K562 (cell line): Measurements from ENCODE around the gene WIF1.

Experiments
- CEBPB ChIP-seq: fragments of 450-650 bp; IDR thresholded peaks from 2 replicates; pipeline ENCODE4 v1.6.1; 2016; ENCODE audit warnings: missing genetic modification characterization, missing compliant biosample characterization
- HCFC1 ChIP-seq: IDR thresholded peaks from 2 replicates; pipeline ENCODE4 v1.6.1; 2012; ENCODE audit warnings: low read depth, low read length, improper control_type of control experiment
- HNRNPLL ChIP-seq: fragments of 200-400 bp; formaldehyde crosslinking; IDR thresholded peaks from 2 replicates; pipeline ENCODE4 v1.6.1; 2017; ENCODE audit warnings: low read length, low read depth, mild to moderate bottlenecking; ENCODE audit not compliant: poor library complexity, severe bottlenecking
- NR2C1 ChIP-seq, 2 experiments: fragments of 450-650 bp; IDR thresholded peaks; 2 replicates each; pipeline ENCODE4 v1.6.1; 2017; ENCODE audit warnings: mild to moderate bottlenecking in 2 of 2, antibody characterized with exemption in 1 of 2, inconsistent platforms in 1 of 2, missing compliant biosample characterization in 1 of 2, missing genetic modification characterization in 1 of 2
- POLR2A ChIP-seq: fragments of 450-650 bp; conservative IDR thresholded peaks from 2 replicates; pipeline ENCODE4 v1.6.1; 2016
- STAG1 ChIP-seq: sonication (generic); formaldehyde crosslinking; IDR thresholded peaks from 2 replicates; pipeline ENCODE4 v1.5.0; 2020; ENCODE audit warnings: missing genetic modification reagents, borderline replicate concordance
- TEAD4 ChIP-seq, 2 experiments: sonication (generic) in 1 of 2; formaldehyde crosslinking in 1 of 2; IDR thresholded peaks; 2 replicates each; pipeline versions ENCODE4 v1.6.1 to v1.8.0; 2012 to 2022; ENCODE audit warnings: borderline replicate concordance in 1 of 2, inconsistent platforms in 1 of 2, low read length in 1 of 2, mild to moderate bottlenecking in 1 of 2, missing genetic modification reagents in 1 of 2
- ZNF217 ChIP-seq: sonication (generic); formaldehyde crosslinking; IDR thresholded peaks from 2 replicates; pipeline ENCODE4 v1.8.0; 2022; ENCODE audit warnings: mild to moderate bottlenecking, missing genetic modification reagents
- TF ChIP-seq, protein P1 (sequence below): sonication (generic); formaldehyde crosslinking; IDR thresholded peaks from 2 replicates; pipeline ENCODE4 v1.5.0; 2020; ENCODE audit warnings: missing genetic modification reagents
- TF ChIP-seq, protein P2 (sequence below), 3 experiments: IDR thresholded peaks in 2 of 3; conservative IDR thresholded peaks in 1 of 3; 2 replicates each; pipeline ENCODE4 v1.5.1; 2011 to 2012; ENCODE audit warnings: low read length in 3 of 3, mild to moderate bottlenecking in 3 of 3, control low read depth in 2 of 3, improper control_type of control experiment in 1 of 3, inconsistent platforms in 1 of 3, low read depth in 1 of 3, mixed read lengths in 1 of 3, moderate library complexity in 1 of 3; ENCODE audit not compliant: insufficient read depth in 2 of 3
- TF ChIP-seq, protein P3 (sequence below): fragments of 250-450 bp; sonication (Bioruptor Pico); IDR thresholded peaks from 2 replicates; pipeline ENCODE4 v1.4.0; 2020

DNA sequence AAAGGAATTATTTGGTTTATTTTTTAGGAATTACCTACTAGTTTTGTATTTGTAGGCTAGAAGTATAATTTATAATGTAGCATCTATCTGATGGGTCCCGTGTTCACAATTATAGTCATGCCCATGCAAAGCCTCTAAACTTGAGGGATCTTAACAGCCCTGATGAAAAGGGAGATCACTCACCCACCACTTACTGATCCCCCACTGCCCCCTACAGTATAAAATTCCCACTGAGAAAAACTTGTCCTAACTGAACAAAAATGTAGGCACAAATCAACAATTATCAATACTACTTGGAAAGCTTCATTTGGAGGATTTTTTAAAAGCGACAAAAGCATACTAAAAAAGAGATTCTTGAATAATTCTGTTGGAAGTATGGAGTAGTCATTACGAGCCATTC is 21.0 kb downstream of the WIF1 start:
- no peak for TF ChIP-seq ZNF217 (CRISPR knock-in tag)
- TF ChIP-seq, protein P1, sequence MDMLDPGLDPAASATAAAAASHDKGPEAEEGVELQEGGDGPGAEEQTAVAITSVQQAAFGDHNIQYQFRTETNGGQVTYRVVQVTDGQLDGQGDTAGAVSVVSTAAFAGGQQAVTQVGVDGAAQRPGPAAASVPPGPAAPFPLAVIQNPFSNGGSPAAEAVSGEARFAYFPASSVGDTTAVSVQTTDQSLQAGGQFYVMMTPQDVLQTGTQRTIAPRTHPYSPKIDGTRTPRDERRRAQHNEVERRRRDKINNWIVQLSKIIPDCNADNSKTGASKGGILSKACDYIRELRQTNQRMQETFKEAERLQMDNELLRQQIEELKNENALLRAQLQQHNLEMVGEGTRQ (CRISPR knock-in tag), result no peak
- TF ChIP-seq, protein P2, sequence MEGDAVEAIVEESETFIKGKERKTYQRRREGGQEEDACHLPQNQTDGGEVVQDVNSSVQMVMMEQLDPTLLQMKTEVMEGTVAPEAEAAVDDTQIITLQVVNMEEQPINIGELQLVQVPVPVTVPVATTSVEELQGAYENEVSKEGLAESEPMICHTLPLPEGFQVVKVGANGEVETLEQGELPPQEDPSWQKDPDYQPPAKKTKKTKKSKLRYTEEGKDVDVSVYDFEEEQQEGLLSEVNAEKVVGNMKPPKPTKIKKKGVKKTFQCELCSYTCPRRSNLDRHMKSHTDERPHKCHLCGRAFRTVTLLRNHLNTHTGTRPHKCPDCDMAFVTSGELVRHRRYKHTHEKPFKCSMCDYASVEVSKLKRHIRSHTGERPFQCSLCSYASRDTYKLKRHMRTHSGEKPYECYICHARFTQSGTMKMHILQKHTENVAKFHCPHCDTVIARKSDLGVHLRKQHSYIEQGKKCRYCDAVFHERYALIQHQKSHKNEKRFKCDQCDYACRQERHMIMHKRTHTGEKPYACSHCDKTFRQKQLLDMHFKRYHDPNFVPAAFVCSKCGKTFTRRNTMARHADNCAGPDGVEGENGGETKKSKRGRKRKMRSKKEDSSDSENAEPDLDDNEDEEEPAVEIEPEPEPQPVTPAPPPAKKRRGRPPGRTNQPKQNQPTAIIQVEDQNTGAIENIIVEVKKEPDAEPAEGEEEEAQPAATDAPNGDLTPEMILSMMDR (IDR thresholded peaks at IDR 0.05 in 2 of 3, conservative IDR thresholded peaks at IDR 0.05 in 1 of 3; ENCODE audit: insufficient read depth in 2 of 3, low read depth in 1 of 3, low read length in 3 of 3), result peak in 2 of 3 experiments; percentile 10 to 24; a peak in 2 of 6 replicates
- TF ChIP-seq POLR2A, result no peak
- no peak for TF ChIP-seq NR2C1 (IDR thresholded peaks at IDR 0.05)
- TF ChIP-seq NR2C1 (tag; IDR thresholded peaks at IDR 0.05), result no peak
- no peak for TF ChIP-seq HCFC1
- no peak for TF ChIP-seq CEBPB
- TF ChIP-seq HNRNPLL, result no peak
- TF ChIP-seq, protein P3, sequence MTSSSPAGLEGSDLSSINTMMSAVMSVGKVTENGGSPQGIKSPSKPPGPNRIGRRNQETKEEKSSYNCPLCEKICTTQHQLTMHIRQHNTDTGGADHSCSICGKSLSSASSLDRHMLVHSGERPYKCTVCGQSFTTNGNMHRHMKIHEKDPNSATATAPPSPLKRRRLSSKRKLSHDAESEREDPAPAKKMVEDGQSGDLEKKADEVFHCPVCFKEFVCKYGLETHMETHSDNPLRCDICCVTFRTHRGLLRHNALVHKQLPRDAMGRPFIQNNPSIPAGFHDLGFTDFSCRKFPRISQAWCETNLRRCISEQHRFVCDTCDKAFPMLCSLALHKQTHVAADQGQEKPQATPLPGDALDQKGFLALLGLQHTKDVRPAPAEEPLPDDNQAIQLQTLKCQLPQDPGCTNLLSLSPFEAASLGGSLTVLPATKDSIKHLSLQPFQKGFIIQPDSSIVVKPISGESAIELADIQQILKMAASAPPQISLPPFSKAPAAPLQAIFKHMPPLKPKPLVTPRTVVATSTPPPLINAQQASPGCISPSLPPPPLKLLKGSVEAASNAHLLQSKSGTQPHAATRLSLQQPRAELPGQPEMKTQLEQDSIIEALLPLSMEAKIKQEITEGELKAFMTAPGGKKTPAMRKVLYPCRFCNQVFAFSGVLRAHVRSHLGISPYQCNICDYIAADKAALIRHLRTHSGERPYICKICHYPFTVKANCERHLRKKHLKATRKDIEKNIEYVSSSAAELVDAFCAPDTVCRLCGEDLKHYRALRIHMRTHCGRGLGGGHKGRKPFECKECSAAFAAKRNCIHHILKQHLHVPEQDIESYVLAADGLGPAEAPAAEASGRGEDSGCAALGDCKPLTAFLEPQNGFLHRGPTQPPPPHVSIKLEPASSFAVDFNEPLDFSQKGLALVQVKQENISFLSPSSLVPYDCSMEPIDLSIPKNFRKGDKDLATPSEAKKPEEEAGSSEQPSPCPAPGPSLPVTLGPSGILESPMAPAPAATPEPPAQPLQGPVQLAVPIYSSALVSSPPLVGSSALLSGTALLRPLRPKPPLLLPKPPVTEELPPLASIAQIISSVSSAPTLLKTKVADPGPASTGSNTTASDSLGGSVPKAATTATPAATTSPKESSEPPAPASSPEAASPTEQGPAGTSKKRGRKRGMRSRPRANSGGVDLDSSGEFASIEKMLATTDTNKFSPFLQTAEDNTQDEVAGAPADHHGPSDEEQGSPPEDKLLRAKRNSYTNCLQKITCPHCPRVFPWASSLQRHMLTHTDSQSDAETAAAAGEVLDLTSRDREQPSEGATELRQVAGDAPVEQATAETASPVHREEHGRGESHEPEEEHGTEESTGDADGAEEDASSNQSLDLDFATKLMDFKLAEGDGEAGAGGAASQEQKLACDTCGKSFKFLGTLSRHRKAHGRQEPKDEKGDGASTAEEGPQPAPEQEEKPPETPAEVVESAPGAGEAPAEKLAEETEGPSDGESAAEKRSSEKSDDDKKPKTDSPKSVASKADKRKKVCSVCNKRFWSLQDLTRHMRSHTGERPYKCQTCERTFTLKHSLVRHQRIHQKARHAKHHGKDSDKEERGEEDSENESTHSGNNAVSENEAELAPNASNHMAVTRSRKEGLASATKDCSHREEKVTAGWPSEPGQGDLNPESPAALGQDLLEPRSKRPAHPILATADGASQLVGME (CRISPR knock-in tag), result no peak
- TF ChIP-seq STAG1 (CRISPR knock-in tag), result no peak
- no peak for TF ChIP-seq TEAD4 (IDR thresholded peaks at IDR 0.05; ENCODE audit: low read length)
- TF ChIP-seq TEAD4 (CRISPR knock-in tag; IDR thresholded peaks at IDR 0.05; ENCODE audit: borderline replicate concordance), result no peak
